MCF 10A (cell line): ENCODE data around the gene FAM180A. TPM values are rescaled to one million over a fixed set of nuclear protein-coding genes. Genes with fewer than 3 reads are reported as not detected.

Experiments
- BruUV-seq: library from RNA; stranded (reverse); fragments of 400-500 nt; replicated peaks from 2 replicates; lab custom pipeline; 2021; lab: Mats Ljungman, UMichigan
- CTCF ChIA-PET: fragments of 300-600 bp; sonication (Branson Sonifier 250); formaldehyde crosslinking; extraction: SDS; loops from one replicate; lab custom pipeline; 2021; ENCODE audit warnings: antibody characterized with exemption, inconsistent platforms; lab: Yijun Ruan, JAX
- POLR2A ChIA-PET: fragments of 300-600, 350-650 bp; sonication (Branson Sonifier 250); formaldehyde crosslinking; extraction: SDS; loops from one replicate; lab custom pipeline; 2020; ENCODE audit warnings: antibody characterized with exemption, inconsistent platforms; lab: Yijun Ruan, JAX
- DNase-seq: peaks from one replicate; pipeline ENCODE4 v3.0.0-alpha.2; 2018; ENCODE audit not compliant: unreplicated experiment
- H3K27ac Mint-ChIP-seq: one replicate; pipeline ENCODE4 v1.8.0; 2022; ENCODE audit warnings: mild to moderate bottlenecking, low read depth, mixed read lengths; ENCODE audit not compliant: unreplicated experiment
- H3K27me3 Mint-ChIP-seq: one replicate; pipeline ENCODE4 v1.8.0; 2022; ENCODE audit warnings: mixed read lengths; ENCODE audit not compliant: insufficient read depth, unreplicated experiment
- H3K36me3 Mint-ChIP-seq: one replicate; pipeline ENCODE4 v1.8.0; 2022; ENCODE audit warnings: mild to moderate bottlenecking, moderate library complexity, mixed read lengths; ENCODE audit not compliant: insufficient read depth, unreplicated experiment
- H3K4me1 Mint-ChIP-seq: one replicate; pipeline ENCODE4 v1.8.0; 2022; ENCODE audit warnings: mixed read lengths; ENCODE audit not compliant: insufficient read depth, unreplicated experiment
- H3K4me3 Mint-ChIP-seq: one replicate; pipeline ENCODE4 v1.8.0; 2022; ENCODE audit warnings: mild to moderate bottlenecking, moderate library complexity, mixed read lengths; ENCODE audit not compliant: unreplicated experiment
- H3K9me3 Mint-ChIP-seq: one replicate; pipeline ENCODE4 v1.8.0; 2022; ENCODE audit warnings: mixed read lengths; ENCODE audit not compliant: unreplicated experiment
- intact Hi-C: fragments of 100-400 bp; cut with micrococcal nuclease; formaldehyde crosslinking; loops from 2 replicates; pipeline ENCODE4 v1.14.1; 2022
- total RNA-seq: library from RNA; stranded (reverse); gene quantifications from 2 replicates; pipeline ENCODE4 v1.2.3, GENCODE V29; 2022
- TF ChIP-seq, protein P1 (sequence below): fragments of 200-600 bp; IDR thresholded peaks from one replicate; pipeline ENCODE4 v1.8.0; 2022; ENCODE audit warnings: antibody characterized with exemption, mild to moderate bottlenecking; ENCODE audit not compliant: unreplicated experiment

FAM180A gene
- total RNA-seq, 1 experiment from 2014 or later, result not detected

DNA sequence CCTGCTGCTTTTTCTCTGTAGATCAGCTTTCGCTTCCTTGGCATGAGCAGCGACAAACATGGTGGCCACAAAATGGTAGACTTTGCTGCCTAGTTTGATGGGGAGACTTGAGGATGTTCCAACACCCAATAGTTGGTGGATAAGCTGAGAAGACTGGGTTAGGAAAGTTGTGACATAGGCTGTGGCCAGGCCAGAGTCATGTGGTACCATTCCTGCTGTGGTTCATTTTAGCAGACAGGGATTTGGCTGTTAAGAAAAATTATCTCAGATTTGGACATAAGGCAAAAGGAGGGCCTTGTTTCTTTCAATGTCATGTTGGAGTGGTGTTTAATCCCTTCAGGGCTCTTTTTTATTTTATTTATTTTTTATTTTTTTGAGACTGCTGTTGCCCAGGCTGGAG lies 26.6 kb upstream of the FAM180A start:
- no peaks in the 10 kb centered on the region for H3K27me3 Mint-ChIP-seq
- BruUV-seq, result no TSS peak
- no peak overlapping the region for H3K27ac Mint-ChIP-seq
- DNase-seq, result no peak
- CTCF ChIA-PET, result interaction anchor here (0.7 to 1.3 kb wide), 3 partner anchors 21 to 103 kb away, joined by 3 to 4 read pairs (median 4); no protein-coding TSS in a partner anchor
- intact Hi-C loops, result no loop called here
- H3K36me3 Mint-ChIP-seq, result no peaks in the 10 kb centered on the region
- TF ChIP-seq, protein P1, sequence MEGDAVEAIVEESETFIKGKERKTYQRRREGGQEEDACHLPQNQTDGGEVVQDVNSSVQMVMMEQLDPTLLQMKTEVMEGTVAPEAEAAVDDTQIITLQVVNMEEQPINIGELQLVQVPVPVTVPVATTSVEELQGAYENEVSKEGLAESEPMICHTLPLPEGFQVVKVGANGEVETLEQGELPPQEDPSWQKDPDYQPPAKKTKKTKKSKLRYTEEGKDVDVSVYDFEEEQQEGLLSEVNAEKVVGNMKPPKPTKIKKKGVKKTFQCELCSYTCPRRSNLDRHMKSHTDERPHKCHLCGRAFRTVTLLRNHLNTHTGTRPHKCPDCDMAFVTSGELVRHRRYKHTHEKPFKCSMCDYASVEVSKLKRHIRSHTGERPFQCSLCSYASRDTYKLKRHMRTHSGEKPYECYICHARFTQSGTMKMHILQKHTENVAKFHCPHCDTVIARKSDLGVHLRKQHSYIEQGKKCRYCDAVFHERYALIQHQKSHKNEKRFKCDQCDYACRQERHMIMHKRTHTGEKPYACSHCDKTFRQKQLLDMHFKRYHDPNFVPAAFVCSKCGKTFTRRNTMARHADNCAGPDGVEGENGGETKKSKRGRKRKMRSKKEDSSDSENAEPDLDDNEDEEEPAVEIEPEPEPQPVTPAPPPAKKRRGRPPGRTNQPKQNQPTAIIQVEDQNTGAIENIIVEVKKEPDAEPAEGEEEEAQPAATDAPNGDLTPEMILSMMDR, result no peak
- POLR2A ChIA-PET, result no interaction called here
- H3K9me3 Mint-ChIP-seq, result peaks cover 8% of the 10 kb centered on the region
- peaks cover 7% of the 10 kb centered on the region for H3K4me1 Mint-ChIP-seq
- H3K4me3 Mint-ChIP-seq, result no peak overlapping the region

DNA sequence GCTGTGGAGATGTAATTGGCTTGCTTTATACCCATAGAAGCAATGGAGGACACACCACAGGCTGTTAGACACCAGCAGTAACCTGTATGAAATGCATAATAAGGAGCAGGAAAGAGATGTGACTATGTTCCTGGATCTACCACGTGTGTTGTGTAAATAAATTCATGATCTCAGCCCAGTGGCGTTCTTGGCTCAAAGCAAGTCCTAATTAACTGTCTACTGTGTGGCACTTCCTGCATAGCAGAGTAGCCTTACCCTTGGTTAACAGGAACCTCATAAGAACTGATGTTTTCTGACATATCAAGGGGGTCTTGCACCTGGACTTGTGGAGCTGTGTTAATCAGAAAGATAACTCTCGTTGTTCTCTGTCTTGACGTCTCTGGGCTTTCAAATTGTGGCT lies 25.7 kb upstream of the FAM180A start:
- H3K27me3 Mint-ChIP-seq, result no peaks in the 10 kb centered on the region
- H3K4me3 Mint-ChIP-seq, result no peak overlapping the region
- intact Hi-C loops, result no loop called here
- no TSS peak for BruUV-seq
- H3K9me3 Mint-ChIP-seq, result peaks cover 8% of the 10 kb centered on the region
- no peak for DNase-seq
- ChIA-PET CTCF (interaction anchor here (0.6 to 1.3 kb wide), 5 partner anchors 10 to 235 kb away, joined by 3 to 5 read pairs (median 3); no protein-coding TSS in a partner anchor), POLR2A (interaction anchor here (0.7 kb wide), 1 partner anchor 111 kb away, joined by 5 read pairs; no protein-coding TSS in a partner anchor)
- peaks cover 7% of the 10 kb centered on the region for H3K4me1 Mint-ChIP-seq
- no peaks in the 10 kb centered on the region for H3K36me3 Mint-ChIP-seq
- TF ChIP-seq, protein P1, result no peak
- H3K27ac Mint-ChIP-seq, result no peak overlapping the region

DNA sequence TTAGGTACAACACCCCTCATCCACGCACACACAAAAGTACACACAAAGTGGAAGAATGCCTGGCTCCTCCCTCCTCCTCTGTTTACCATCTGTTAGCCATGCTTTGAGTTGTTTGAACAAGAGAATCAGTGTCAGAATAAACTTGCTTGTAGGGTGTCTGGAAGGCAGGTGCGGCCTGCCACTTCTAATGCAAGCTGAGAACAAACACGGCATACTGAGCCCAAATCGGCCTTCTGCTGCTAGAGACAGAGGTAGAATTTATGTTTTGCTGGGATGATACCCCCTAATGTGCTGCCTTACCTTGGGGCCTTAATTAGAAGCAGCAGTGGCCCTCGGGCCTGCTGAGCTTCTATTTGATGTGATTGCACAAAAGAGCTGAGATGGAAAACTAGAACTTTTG lies 24.9 kb upstream of the FAM180A start:
- TF ChIP-seq, protein P1, result no peak
- ChIA-PET CTCF (interaction anchor here (0.6 to 1.0 kb wide), 5 partner anchors 11 to 235 kb away, joined by 3 to 5 read pairs (median 3); no protein-coding TSS in a partner anchor), POLR2A (no interaction called here)
- Mint-ChIP-seq H3K4me1 (peaks cover 7% of the 10 kb centered on the region), H3K4me3 (no peak overlapping the region), H3K27ac (no peak overlapping the region), H3K36me3 (no peaks in the 10 kb centered on the region), H3K27me3 (no peaks in the 10 kb centered on the region), H3K9me3 (peaks cover 5% of the 10 kb centered on the region)
- intact Hi-C loops, result no loop called here
- DNase-seq, result no peak
- no TSS peak for BruUV-seq

DNA sequence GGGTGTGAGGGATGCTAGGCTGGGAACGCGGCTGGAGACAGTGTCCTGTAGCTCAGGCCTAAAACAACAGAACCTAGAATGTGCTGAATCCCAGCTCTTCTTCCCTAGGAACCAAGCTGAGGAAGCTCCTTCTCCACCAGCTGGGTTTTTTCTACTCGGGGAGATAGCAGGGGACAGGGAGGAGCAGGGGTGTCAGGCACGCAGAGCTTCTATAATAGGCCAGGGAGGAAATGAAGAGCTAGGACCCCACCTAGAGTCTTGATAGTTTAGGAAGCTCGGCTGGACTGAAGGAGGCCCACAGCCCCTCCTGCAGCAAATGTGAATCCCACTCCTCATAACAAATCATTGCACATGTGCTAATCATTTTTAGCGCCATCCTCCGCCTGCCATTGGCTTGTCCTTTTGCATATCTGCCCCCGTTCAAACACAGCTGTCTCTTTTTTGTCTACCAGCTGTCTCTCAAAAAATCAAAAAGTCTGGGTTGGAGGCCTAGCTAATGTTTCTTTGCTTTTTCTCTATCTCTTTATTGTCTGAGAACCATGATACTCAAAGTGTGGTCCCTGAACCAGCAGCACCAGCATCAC lies 24.1 kb upstream of the FAM180A start:
- no TSS peak for BruUV-seq
- intact Hi-C loops, result no loop called here
- H3K36me3 Mint-ChIP-seq, result no peaks in the 10 kb centered on the region
- ChIA-PET CTCF (interaction anchor here (0.6 to 1.2 kb wide), 3 partner anchors 99 to 218 kb away, joined by 3 to 4 read pairs (median 3); no protein-coding TSS in a partner anchor), POLR2A (no interaction called here)
- H3K4me1 Mint-ChIP-seq, result peaks cover 7% of the 10 kb centered on the region
- H3K9me3 Mint-ChIP-seq, result no peaks in the 10 kb centered on the region
- no peak overlapping the region for H3K27ac Mint-ChIP-seq
- TF ChIP-seq, protein P1, result no peak
- no peak for DNase-seq
- no peak overlapping the region for H3K4me3 Mint-ChIP-seq
- H3K27me3 Mint-ChIP-seq, result peaks cover under 1% of the 10 kb centered on the region
